ENCODE measurements around the gene COL11A2.

Gene COL11A2

DNA sequence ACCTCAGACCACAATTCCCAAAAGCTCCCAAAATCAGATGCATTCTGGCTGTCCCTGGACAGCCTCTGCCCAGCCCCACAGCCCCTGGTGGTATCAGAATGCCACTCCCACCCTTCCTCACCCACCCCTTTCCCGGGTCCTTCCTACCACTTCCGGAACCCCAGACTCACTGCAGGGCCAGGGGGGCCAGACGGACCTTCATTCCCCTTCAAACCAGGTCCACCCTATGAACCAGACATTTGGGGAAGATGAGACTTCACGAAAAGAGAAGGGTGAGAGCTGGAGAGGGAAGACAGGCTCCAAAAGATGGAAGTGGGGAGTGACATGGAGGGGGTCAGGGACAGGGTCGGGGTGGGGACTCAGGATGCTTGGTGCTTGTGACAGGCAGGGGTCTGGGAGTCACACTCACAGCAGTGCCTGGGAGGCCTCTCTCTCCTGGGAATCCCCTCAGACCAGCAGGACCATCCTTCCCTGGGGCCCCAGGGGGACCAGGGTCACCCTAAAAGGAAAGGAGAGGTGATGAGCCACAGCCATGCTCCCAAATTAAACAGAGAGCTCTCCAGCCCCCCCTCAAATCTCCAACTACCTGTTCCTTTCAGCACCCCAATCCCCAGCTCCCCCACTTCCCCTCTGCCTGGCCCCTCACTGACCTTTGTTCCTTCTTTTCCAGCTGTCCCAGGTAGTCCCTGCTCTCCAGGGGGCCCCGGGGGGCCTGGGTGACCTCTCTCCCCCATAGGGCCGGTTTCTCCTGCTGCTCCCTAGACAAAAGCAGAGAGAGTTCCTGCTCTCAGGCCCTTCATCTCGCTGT lies 20.2 kb downstream of the COL11A2 start:
- no peak for DNase-seq

DNA sequence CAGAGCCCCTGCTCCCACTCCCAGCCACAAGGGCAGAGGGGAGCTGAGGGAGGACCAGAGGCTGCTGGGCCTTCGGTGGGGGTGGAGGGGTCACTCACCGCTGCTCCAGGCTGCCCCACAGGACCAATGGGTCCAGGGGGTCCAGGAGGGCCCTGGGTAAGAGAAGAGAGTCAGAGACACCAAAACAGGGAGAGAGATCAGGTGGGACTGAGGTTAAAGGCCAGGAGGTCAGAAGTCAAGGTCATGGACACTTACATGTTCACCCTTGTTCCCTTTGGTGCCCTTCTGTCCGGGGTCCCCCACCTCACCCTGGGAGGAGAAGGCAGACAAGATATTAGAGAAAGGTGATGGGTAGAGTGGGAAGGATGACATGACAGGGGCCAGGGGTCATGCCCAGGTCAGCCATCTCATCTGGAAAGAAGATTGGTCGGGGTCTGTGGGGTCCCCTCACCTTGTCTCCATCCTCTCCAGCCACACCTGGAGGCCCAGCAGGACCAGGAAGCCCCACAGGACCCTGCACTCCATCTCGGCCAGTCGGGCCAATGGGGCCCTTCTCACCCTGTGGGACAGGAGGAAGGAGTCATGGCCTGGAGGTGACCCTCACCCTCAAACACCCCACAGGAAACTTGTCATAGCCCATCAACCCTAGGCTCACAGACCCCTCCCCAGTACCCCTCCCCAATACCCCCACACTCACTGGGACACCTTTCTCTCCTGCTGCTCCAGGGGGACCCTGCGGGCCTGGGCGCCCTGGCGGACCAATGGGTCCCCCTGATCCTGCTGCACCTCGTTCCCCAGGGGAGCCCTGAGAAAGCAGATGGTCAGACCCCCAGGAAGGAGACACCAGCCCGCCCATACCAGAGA lies 21.0 kb downstream of the COL11A2 start:
- DNase-seq = no peak

DNA sequence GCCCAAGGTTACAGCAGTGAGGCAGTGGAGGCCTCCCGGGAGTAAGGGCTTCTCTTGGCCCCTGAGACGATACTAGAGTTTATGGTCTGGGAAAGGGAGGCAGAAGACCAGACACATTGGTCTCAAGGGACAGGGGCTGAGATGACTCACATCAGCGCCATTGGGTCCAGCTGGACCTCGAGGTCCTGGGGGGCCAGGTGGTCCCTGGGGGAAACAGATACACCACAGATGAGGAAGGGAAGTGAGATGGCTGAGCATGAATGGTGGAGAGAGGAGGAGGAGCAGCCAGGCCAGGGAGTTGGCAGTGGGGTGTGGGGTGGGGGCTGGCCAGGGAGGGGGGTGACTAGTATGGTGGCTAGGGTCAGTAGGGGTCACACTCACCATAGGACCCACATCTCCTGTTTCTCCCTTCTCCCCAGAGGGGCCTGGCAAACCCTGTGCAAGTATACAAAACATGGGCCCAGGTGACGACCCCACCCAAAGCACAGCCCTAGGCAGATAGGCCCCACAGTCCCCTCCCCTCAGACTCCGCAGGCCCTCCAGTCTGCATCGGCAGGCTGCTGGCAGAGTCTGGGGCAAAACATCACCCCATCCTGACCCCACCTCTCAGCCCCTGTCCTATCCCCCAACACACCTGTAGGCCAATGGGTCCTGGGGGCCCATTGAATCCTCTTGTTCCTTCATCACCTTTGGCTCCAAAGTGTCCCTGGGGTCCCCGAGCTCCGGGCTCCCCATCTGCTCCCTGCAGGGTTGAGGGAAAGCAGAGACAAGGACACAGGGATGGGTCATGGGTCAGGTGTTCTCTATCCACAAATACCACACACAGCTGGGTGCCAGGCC lies 21.9 kb downstream of the COL11A2 start:
- no peak for DNase-seq

DNA sequence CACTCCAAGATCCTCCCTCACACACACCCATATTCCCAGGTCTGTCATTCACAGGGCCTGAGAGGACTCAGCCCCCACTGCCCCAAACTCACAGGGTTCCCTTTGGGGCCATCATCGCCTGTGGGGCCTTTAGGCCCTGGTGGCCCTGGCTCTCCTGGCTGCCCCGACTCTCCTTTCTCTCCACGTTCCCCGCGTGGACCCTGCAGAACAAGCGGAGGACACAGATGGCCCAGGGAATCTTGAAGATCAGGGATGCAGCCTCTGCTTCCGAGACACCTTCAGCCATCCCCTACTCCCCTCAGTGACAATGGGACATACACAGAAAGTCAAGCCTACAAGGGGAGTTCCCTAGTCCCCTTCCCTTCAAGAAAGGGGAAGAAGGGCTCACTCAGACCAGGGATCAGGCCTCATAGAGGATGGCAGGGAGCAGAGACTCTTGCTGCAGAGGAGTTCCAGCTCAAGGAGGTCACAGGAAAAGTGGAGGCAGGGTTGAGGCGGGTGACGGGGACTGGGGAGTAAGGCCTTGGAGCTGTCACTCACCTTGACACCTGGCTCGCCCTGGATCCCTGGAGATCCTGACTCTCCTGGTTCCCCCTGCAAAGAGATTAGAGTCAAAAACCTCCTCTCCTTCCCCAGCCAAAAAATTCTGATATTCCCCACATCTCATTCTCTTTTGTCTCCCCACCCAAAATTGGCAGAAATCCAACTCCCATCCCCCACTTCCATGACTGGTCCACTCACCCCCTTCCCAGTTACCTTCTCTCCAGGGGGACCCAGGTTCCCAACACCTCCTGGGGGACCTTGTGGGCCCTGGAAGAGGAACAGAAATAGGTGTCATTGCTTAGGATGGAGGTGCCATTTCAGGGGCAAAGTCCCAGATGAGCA lies 22.7 kb downstream of the COL11A2 start:
- DNase-seq = no peak

DNA sequence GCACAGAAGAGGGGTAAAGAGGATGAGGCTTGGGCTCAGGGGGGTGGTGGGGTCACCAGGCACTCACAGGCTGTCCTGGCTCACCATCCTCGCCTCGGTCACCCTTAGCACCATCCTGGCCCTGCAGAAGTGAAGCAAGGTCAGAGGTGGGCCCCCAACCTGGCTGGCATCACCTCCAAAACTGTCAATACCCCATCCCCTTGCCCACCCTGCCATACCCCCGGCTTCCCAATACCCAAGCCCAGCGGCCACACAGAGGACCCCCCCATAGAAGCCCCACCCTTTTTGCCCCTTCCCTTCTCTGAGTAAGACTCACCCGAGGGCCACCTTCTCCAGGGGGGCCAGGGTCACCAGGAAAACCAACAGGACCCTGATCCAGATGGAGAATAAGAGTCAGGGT lies 23.6 kb downstream of the COL11A2 start:
- no peak for DNase-seq

DNA sequence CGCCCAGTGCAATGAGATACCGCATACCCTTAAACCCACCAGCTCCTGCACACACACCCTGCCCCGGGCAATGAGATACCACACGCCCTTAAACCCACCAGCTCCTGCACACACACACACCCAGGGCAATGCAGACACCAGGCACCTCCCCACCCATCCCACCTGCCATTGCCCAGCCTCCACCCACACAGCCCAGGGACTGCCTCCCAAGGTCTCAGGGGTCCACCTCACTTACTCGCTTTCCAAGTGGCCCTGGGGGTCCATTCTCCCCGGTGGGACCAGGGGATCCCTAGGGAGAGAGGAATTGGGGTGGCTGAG lies 24.0 kb downstream of the COL11A2 start:
- DNase-seq = no peak

DNA sequence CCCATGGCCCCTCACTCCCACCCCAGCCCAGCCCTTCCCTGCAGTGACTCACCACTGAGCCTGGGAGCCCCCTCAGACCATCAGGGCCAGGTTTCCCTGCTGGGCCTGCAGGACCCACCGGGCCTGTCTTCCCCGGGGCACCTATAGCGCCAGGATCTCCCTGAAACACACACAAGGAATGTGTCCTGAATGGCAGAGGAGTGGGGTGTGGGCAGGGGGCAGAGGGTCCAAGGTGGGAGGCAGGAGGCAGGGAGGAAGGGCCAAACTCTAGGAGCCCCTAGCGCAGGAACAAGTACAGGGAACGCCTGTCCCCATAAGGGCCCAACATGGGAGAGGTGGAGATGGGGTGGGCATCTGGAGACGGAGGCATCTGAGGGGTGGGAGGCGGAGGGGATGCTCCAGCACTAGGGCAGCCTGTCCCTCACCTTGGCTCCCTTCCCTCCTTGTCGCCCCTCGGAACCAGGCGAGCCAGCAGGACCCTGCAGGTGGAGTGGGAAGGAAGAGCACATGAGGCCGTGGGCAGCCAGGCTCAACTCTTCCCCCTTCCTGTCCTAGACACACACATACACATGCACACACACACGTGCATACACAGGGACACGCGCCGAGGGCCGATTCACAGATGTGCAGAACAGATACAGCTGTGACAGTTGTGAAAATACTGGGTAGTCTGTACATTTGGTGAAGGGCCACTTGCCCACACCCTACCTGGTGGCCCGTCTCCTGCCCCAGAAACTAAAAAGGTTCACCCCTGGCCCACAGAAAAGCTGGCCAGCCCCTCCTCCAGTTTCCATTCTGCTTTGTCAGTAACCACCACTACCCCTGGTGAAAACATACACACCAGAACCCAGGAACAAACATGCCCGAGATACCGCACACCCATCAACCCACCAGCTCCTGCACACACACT lies 24.6 kb downstream of the COL11A2 start:
- DNase-seq = no peak

DNA sequence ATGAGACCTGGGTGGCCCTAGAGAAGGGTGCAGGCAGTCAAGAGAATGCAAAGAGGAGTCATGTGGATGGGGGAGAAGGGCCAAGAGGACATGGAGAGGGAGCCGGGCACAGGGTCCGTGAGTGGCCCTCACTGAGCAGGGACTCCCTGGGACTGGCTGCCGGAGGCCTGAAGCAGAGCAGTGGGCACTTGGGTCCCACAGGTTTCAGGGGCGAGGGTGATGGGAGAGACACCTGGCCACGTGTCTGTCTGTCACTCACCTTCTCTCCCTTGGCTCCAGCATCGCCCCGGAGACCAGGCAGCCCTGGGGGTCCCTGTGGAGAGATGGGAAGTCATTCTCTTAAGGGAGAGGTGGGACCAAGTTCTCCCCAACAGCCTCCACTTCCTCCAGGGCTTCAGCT lies 25.5 kb downstream of the COL11A2 start:
- no peak for DNase-seq

DNA sequence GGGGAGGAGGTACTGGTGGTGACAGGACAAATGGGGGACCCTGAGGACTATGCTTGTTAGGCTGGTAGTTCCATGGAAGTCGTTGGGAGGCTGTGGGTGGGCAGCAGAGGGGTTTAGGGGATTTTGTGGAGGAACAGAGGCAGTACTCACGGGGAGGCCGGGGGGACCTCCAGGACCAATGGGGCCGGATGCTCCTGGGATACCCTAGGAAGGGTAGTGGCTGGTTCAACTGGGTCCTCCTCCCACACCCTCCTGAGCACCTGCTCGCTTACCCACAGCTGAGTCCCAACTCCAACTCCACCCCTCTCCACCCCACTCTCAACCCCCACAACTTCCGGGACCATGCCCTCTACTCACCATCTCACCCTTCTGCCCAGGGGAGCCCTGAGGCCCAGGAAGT lies 25.9 kb downstream of the COL11A2 start:
- no peak for DNase-seq

DNA sequence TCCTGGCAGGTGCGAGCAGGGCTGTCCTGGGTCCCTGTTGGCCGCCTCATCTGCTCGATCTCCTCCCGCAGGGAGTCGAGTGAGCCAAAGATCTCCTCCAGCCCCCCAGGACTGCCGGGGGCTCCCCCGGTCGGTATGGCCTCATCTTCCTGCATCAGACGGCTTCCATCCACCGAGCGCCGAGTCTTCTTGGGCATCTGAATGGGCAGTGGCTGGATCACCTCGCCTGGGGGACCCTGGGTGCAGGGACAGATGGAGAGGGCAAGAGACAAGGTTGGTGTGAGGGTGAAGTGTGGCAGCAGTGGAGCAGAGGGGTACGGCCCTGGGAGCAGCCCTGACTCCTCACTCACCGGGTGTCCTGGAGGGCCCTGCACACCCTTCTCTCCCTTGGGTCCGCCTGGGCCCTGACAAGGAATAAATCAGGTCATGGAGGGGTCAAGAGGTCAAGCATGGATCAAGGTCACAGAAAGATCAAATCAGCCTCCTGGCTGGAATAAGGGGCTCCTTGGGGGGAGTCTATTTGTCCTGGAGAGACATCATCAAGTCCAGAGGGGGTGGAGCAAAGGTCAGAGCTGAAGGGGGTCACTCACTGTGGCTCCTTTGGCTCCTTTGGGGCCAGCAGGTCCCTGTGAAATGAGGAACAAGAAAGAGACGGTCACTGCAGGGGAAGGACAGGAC lies 26.5 kb downstream of the COL11A2 start:
- no peak for DNase-seq

DNA sequence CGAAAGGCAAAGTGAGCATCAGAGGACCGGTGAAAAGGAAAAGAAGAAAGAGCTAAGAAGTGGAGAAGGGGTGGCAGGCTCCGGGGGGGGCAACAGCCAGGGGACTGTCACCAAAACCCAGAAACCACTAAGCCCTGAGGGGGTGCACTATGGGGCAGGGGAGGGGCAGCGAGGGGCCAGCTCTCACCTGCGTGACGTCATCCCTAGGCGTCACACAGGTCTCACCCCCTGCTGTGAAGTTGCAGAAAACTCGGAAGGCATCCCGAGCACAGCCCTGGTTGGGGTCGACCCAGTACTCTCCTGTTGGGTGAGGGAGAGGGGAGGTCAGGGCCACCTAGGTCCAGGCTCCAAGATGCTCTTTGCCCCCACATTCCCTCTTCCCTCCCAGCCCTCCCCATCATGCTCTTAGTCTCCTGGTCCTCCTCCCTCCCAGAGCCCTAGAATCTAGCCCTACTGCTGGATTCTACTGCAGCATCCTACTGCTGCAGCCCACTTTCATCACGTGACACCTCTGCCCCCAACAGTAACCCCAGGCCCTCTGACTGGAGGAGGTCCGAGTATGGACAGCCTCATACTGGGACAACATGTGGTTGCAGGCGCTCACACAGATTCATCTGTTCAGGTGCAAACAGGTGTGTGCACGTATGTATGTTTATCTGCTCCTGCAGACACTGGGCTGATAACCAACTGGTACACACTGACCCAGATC lies 27.4 kb downstream of the COL11A2 start:
- no peak for DNase-seq

DNA sequence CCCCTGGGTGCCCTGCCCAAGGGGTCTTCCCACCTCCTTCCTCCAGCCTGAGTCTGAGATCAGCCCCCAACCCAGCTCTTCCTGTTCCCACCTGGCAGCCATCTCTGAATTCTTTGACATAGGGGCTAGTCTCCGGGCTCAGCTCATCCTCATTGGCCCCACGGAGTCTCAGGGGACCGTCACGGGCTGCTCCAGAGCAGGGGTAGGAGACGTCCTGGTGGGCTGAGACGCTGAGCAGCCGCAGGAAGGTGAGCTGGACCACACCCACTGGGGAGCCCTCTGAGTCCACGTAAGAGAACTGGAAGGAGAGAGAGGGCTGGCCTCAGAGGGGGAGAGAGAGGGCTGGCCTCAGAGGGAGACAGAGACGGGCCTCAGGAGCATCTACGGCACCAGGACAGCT lies 28.1 kb downstream of the COL11A2 start:
- no peak for DNase-seq

DNA sequence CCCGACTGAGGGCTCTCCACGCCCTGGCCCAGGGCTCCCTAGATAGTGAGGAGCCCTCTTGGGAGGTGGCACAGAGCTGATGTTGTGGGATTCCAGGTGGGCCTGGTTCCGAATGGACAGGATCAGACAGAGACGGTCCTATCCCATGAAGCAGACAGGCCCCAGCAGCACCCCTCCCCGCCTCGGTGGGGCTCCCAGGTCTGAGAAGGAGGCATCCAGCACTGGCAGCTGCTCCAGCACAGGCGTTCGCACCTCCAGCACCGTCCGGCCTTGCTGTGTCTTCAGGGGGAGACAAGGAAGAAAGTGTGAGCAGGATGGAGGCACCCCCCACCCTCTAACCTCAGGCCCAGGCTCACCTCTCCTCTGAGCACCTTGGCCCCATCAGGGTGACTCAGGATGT lies 28.7 kb downstream of the COL11A2 start:
- no peak for DNase-seq

DNA sequence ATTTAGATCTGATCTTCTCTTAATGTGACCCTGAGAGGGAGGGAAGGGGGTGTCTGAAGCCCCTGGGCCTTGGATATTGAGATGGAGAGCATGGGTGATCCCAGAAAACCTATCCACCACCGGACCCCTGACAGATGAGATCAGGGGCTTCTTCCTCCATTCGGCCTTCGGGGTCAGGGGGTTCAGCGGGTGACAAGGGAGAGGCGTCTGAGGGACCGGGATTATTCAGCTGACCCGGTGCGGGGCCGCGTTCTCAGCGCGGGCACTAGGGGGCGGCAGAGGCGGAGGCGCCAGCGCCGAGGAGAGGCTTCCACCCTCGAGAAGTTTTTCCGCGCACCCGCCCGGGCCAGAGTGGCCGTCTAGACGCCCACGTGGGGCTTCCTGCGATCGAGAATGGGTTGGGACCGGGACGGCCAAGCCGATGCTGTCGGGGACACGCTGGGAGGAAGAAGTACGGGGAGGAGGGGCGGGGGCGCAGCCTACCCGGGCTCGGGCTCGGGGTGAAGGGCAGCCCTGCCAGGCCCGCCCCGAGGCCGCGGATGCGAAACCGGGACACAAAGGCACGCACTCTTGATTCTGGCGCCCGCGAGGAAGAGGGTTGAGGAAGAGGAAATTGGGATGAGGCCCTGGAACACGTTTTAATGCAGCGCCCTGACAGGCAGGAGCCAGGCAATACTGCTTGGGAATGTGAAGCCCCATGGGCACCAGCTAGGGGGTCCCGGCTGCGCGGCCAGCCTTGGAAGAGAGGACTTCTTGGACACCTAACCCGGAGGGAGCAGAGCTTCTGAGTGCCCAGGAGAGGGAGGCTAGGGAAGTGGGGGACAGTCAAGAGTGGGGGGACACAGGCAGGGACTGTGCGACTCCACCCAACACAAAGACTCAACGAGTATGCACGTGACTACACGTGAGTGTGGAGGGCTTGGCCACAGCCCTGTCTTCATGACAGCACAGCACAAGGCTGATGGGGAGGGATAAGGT lies 30.6 kb downstream of the COL11A2 start:
- DNase-seq = peak; percentile 79

DNA sequence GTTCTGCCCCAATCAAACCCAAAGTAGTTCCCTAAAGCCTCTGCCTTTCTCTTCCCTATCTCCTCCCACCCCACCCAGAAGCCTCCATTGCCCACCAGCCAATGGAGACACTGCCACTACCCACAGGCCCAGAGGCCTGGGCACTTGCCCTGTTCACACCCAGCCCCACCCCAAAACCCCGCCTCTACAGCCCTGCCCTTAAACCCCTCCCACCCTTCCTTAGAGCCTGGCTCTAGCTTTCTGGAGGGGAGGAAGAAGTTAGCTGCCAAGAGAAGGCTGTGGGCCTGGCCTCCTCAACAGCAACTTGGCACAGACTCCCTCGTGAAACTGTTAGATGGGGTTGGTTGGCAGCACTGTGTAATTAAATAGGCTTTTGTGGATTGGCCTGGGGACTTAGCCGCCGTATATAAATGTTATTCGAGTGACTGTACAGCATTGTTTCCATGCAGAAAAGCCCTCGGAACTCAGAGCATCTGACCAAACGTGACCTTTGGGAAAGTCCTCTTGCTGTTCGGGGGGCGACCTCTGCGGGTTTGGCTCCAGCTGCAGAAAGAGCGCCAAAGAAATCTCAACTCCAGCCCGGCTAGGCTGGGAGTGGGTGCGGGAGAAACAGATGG lies 31.4 kb downstream of the COL11A2 start:
- no peak for DNase-seq

DNA sequence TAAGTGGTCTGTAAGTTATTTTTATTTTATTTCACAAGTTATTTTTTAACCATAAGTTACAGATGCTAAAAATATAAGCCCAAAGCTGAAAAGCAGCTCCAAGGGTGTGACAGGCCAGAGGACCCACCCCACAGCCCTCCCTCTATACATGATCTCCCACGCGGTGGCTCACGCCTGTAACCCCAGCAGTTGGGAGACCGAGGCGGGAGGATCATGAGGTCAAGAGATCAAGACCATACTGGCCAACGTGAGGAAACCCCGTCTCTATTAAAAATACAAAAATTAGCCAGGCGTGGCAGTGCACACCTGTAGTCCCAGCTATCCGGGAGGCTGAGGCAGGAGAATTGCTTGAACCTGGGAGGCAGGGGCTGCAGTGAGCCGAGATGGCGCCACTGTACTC lies 32.2 kb downstream of the COL11A2 start:
- DNase-seq = no peak

DNA sequence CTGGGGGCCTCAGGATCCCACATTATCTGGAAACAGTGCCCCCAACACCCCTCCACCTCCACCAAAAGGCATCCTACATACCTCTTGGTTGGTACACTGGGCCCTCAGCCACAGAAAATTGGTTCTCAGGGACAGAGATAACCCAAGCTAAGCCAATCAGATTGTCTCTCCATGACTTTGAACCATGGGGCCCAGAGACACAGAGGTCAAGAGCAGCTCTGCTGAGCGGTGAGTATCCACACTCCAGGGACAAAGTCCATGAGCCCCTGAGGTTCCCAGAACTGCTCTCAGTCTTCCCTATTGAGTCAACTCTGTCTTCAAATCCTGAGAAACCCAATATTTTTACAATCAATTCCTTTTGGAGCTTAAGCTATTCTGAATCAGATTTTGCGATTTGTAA lies 35.3 kb downstream of the COL11A2 start:
- no peak for DNase-seq

DNA sequence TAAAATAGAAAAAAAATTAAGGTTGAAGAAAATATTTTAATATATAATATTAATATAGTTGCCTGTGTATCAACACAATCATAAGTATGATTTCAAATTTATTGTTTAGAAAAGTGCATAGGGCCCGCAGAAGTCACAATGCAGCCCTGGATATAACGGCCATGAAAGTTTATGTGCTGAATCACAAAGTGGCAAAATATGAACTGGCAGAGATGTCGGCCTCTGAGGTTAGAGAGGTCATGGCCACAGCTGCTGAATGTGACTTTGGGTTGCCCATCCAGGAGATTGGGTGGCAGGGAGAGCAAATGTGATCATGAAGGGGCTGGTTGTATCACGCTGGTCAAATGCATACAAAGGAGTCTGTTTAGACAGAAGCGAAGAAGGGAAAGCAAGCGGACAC lies 35.7 kb downstream of the COL11A2 start:
- no peak for DNase-seq

All from right kidney (tissue), 1 donor.